WI38 (cell line): ENCODE results near the gene BARHL1.

ENCODE experiments used
- H3K4me3 ChIP-seq: 2 replicates; pipeline ENCODE4 v1.5.1; 2011; ENCODE audit warnings: low read depth, mild to moderate bottlenecking, control low read depth, low read length
- TF ChIP-seq, protein P1 (sequence below): IDR thresholded peaks from 2 replicates; pipeline ENCODE4 v1.5.1; 2012; ENCODE audit warnings: low read depth, mild to moderate bottlenecking, control low read depth, low read length

BARHL1 gene

DNA sequence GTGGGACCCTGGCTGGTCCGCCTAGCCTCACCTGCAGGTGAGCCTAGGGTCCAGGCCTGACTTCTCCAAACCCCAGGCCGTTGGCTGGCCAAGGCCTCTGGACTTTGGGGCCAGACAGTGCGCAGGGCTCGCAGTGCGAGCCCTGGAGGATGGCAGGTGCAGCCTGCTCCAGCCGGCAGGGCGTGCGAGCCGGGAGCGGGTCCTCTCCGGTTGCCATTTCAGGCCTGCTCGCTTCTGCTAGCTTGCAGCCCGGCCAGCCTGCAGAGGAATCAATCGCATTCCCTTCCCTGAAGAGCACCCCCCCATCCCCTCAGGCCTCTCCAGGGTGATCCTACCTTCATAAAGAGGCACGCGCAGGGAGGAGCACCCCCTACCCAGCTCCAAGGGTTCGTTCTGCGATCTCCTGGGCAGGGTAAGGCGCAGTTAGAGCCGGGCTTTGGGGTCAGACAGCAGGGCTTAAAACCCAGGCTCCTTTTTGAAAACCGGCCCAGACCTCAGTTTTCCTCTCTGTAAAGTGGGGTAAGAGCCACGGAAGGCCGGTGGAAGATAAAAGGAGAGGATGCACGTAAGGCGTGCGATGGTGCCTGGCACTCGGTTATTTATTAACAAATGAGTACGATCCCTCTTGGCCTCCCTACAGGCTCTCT lies 6.2 kb downstream of the BARHL1 start:
- TF ChIP-seq, protein P1, sequence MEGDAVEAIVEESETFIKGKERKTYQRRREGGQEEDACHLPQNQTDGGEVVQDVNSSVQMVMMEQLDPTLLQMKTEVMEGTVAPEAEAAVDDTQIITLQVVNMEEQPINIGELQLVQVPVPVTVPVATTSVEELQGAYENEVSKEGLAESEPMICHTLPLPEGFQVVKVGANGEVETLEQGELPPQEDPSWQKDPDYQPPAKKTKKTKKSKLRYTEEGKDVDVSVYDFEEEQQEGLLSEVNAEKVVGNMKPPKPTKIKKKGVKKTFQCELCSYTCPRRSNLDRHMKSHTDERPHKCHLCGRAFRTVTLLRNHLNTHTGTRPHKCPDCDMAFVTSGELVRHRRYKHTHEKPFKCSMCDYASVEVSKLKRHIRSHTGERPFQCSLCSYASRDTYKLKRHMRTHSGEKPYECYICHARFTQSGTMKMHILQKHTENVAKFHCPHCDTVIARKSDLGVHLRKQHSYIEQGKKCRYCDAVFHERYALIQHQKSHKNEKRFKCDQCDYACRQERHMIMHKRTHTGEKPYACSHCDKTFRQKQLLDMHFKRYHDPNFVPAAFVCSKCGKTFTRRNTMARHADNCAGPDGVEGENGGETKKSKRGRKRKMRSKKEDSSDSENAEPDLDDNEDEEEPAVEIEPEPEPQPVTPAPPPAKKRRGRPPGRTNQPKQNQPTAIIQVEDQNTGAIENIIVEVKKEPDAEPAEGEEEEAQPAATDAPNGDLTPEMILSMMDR: no peak
- no peak overlapping the region for H3K4me3 ChIP-seq

DNA sequence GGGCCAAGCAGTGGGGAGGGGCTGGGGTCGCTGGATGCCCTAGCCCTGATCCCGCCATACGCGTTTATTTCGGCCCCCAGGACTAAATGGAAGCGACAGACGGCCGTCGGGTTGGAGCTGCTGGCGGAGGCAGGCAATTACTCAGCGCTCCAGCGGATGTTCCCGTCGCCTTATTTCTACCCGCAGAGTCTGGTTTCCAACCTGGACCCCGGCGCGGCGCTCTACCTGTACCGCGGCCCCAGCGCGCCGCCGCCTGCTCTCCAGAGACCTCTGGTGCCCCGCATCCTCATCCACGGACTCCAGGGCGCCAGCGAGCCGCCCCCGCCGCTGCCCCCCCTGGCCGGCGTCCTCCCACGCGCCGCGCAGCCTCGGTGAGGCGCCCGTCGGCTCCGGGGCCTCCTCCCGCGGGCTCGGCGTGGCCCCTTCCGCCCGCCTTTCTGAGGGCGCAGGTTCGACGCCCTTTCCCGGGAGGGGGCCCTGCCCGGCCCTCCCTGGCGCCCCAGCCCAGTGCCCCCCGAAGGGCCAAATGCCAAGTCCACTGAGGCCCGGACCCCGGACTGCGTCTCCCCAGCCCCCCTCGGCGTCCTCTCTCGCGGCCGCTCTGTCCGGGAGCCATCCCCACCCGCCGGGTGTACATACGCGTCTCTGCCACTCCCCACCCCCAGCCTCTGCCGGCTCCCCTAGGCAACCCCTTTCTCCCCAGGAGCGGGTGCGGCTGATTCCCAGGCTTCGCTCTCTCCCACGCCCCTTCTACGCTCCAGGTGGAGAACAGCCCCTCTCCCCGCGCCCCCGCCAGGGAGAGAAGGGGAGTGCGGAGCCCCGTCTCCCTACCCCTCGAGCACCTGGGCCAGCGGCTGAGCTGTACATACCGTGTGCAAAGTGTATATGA lies 7.0 kb downstream of the BARHL1 start:
- no peak overlapping the region for H3K4me3 ChIP-seq
- TF ChIP-seq, protein P1: no peak

DNA sequence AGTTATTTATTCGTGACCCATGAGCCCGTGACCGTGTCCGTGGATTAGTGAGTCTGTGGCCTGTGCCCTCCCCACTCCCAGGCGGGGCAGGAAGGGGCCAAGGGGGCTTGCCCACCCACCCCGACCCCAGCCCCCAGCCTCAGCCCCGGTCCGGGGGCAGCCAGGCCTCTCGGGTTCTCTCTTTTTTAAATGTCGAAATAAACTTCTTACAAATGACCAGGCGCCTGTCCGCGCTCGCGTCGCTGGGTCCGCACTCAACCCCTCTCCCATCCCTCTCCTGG lies 7.6 kb downstream of the BARHL1 start:
- TF ChIP-seq, protein P1: no peak
- no peak overlapping the region for H3K4me3 ChIP-seq

DNA sequence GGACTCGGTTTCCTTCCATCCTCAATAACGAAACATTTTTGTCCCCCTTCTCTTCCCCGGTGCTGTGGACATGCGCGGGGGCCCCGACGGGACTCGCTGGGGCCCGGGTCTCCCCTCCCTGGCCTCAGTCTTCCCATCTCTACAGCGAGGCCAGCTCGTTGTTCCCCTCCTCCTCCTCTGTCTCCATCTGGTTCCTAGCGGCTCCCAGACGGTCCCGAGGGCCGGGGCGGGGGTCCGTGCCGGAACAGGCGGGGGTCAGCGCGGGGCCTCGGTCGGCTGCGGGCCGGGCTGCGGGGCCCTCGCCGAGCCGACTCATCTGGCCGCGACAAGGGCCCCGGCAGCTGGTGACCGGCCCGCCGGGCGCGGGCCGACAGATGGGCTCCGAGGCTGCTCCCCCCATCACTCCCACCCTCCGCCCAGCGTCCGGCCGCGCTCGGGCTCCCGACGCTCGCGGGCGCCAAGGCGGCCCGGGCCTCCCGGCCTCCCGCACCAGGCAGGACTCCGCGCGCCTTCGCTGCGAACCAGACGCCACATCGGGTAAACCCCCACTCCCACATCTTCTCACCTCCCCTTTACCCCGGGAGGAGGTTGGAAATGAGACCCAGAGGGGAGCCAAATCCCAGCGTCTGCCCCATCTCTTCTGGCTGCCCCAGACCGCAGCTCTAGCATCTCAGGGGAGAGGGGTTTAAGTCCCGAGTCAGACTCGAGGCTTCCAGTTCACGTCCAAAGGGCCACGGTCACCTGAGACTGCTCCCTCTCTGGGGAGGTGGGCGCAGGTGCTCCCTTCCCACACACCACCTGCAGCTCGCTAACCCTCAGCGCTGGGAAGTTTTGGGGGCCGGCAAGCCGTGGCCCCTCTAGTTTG lies 8.1 kb downstream of the BARHL1 start:
- no peak overlapping the region for H3K4me3 ChIP-seq
- TF ChIP-seq, protein P1: no peak

DNA sequence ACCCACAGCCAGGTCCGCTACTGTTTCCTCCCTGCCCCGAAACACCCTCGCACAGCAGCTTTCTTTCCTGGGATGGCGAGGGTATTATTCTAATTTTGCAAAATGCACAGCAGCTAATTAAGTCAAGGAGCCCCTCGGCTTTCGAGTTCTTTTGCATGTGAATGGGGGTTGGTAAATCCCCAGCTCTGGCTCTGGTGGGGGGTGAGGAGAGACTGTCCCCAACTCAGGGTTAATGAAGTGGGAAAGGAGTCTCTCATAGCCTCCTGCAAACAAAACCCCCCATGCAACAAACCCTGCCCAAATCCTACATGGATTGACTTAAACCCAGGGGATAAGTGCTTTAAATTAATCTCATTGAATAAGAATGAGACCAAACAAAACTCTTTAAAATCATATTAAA lies 8.8 kb downstream of the BARHL1 start:
- TF ChIP-seq, protein P1: no peak
- no peak overlapping the region for H3K4me3 ChIP-seq

DNA sequence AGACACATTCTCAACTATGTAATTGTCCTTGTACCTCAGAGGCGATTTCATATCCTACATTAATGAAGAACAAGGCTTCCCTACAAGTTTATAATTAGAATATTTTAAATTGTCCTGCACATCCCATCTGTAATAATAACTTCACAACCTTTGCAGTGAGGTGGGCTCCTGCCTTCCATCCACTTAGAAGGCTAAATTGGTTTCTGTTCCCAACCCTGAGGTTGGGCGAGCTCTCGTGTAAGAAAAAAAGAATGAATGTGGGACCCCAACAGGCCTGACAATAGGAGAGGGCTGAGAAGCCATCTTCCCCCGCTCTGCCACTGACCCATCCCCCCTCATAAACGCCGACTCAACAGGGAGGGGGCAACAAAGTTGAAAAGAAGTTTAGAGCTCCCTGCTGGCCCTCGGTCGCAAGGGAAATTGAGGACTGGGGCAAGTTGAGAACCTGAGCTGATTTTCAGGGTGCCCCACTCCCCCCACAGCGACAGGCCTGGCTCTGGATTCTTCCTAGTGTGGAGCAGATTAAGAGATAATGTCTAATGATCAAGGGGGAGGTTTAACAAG lies 9.4 kb downstream of the BARHL1 start:
- TF ChIP-seq, protein P1: no peak
- H3K4me3 ChIP-seq: no peak overlapping the region
